Breast epithelium (tissue), 3 donors: Measurements from ENCODE around the gene RBM23.

ENCODE experiments used
- POLR2A ChIP-seq: fragments of 450-650 bp; IDR thresholded peaks from one replicate; pipeline ENCODE4 v1.6.1; 2016; ENCODE audit warnings: antibody characterized with exemption, mild to moderate bottlenecking, moderate library complexity
- POLR2AphosphoS5 ChIP-seq, 3 donors: sonication (generic); formaldehyde crosslinking; IDR thresholded peaks; one replicate each; pipeline ENCODE4 v1.6.1; 2017; ENCODE audit warnings: antibody characterized with exemption in 3 of 3
- TF ChIP-seq, protein P1 (sequence below), 3 donors: fragments of 450-650 bp; IDR thresholded peaks; one replicate each; pipeline ENCODE4 v1.5.1; 2016 to 2017; ENCODE audit warnings: antibody characterized with exemption in 3 of 3, mild to moderate bottlenecking in 3 of 3, moderate library complexity in 3 of 3

DNA sequence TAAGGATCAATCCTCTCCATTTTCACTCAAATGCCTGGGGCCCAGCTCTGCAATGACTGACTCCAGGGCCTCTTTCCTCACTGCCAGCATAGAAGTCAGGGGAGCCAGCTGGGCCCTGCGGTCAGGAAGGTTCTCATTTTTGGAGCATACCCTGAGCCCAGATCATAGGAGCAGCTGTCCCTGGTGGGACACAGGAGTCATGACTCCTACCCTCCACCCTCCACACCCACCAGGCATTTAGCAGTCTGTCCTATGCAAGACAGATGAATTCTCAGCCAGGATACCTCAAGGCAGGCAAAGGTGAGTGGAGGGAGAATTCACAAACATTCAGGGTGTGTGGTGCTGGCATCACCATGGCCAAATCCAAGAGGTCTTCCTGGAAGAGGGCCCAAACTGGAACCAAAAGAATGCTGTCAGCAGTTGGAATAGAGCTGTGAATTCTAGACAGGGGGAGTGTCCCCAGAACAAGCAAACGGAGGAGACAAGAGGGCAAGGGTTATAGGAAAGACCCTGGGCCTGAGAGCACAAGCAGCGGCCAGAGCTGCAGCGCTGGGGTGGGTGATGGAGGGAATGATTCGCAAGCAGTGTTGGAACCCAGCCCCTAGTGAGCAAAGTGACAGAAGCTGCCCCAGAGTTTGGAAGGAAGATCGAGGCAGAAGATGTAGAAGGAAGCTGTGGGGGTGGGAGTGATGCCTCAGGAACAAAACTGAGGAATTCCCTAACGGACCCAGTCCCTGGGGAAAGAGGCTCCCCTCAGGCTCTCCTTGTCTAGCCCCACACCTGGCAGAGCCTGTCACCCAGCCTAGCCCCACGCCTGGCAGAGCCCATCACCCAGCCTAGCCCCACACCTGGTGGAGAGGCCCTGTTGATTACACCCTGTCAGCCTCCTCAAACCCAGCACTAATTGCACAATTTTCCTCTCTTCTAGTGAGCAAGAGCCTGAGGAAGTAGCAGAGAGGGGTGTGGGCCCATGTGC lies 40.4 kb downstream of the RBM23 start:
- TF ChIP-seq, protein P1, sequence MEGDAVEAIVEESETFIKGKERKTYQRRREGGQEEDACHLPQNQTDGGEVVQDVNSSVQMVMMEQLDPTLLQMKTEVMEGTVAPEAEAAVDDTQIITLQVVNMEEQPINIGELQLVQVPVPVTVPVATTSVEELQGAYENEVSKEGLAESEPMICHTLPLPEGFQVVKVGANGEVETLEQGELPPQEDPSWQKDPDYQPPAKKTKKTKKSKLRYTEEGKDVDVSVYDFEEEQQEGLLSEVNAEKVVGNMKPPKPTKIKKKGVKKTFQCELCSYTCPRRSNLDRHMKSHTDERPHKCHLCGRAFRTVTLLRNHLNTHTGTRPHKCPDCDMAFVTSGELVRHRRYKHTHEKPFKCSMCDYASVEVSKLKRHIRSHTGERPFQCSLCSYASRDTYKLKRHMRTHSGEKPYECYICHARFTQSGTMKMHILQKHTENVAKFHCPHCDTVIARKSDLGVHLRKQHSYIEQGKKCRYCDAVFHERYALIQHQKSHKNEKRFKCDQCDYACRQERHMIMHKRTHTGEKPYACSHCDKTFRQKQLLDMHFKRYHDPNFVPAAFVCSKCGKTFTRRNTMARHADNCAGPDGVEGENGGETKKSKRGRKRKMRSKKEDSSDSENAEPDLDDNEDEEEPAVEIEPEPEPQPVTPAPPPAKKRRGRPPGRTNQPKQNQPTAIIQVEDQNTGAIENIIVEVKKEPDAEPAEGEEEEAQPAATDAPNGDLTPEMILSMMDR (IDR thresholded peaks at IDR 0.05) = no peak
- no peak for TF ChIP-seq POLR2A
- no peak for TF ChIP-seq POLR2AphosphoS5 (IDR thresholded peaks at IDR 0.05)
